Sigmoid colon (tissue), 7 donors: Measurements from ENCODE around the gene LPO. TPM values are rescaled to one million over a fixed set of nuclear protein-coding genes. Genes with fewer than 3 reads are reported as not detected.

Experiments
- DNase-seq: peaks from one replicate; pipeline ENCODE4 v3.0.0-alpha.2; 2019
- H3K27ac ChIP-seq, 4 donors: fragments of 200-600 bp; sonication (generic); one replicate each; pipeline ENCODE4 v1.5.1; 2016 to 2019; ENCODE audit warnings: mild to moderate bottlenecking in 1 of 4
- H3K27me3 ChIP-seq, 3 donors: fragments of 200-600 bp; sonication (generic); one replicate each; pipeline ENCODE4 v1.5.1; 2019; ENCODE audit warnings: mild to moderate bottlenecking in 1 of 3
- H3K36me3 ChIP-seq, 4 donors: fragments of 200-600 bp; sonication (generic); one replicate each; pipeline ENCODE4 v1.5.1; 2016 to 2019
- H3K4me1 ChIP-seq, 4 donors: fragments of 200-600 bp; sonication (generic); one replicate each; pipeline ENCODE4 v1.5.1; 2017 to 2019
- H3K4me3 ChIP-seq, 4 donors: fragments of 200-600 bp; sonication (generic); one replicate each; pipeline ENCODE4 v1.5.1; 2017 to 2019; ENCODE audit warnings: mild to moderate bottlenecking in 2 of 4, moderate library complexity in 1 of 4
- H3K9me3 ChIP-seq, 4 donors: fragments of 200-600 bp in 3 of 4; sonication (generic) in 3 of 4; one replicate each; pipeline versions ENCODE4 v1.5.1 to v1.6.1; 2013 to 2019
- EP300 ChIP-seq, 4 donors: sonication (generic); formaldehyde crosslinking; IDR thresholded peaks; one replicate each; pipeline ENCODE4 v1.6.1; 2017; ENCODE audit warnings: antibody characterized with exemption in 4 of 4
- POLR2A ChIP-seq, 2 donors: fragments of 450-650 bp; IDR thresholded peaks; one replicate each; pipeline ENCODE4 v1.6.1; 2016; ENCODE audit warnings: antibody characterized with exemption in 2 of 2, mild to moderate bottlenecking in 2 of 2, moderate library complexity in 2 of 2
- POLR2AphosphoS5 ChIP-seq, 4 donors: sonication (generic); formaldehyde crosslinking; IDR thresholded peaks; one replicate each; pipeline ENCODE4 v1.6.1; 2017; ENCODE audit warnings: antibody characterized with exemption in 4 of 4
- WGBS, 2 donors: extraction: QIAGEN DNeasy Blood & Tissue Kit; methylation state at CpG; one replicate each; pipeline ENCODE4 v1.1.7; 2013; 5-methylcytosine and 5-hydroxymethylcytosine counted together
- intact Hi-C: fragments of 100-400 bp; cut with DNase I; formaldehyde crosslinking; loops from one replicate; pipeline ENCODE4 v1.15.1; 2023
- polyA plus RNA-seq, 3 donors: library from polyadenylated mRNA; stranded (reverse); fragments of 200-250 nt; gene quantifications; one replicate each; pipeline ENCODE4 v1.2.3, GENCODE V29; 2013
- total RNA-seq, 4 donors: library from RNA; depleted of rRNA; stranded (reverse); fragments of >200 nt; gene quantifications; one replicate each; pipeline ENCODE4 v1.1.0, GENCODE V29; 2016
- TF ChIP-seq, protein P1 (sequence below), 4 experiments: fragments of 450-650 bp in 3 of 4; fragments of 200-600 bp in 1 of 4; IDR thresholded peaks; one replicate each; pipeline ENCODE4 v1.5.1; 2016 to 2019; ENCODE audit warnings: antibody characterized with exemption in 4 of 4, mild to moderate bottlenecking in 3 of 4, moderate library complexity in 2 of 4
- donor health status: healthy with polysubstance abuse.
- donor health status: Bipolar disorder and iron deficiency.
- donor health status: healthy.

The LPO gene
- total and polyA plus RNA-seq, 7 donors = not detected

DNA sequence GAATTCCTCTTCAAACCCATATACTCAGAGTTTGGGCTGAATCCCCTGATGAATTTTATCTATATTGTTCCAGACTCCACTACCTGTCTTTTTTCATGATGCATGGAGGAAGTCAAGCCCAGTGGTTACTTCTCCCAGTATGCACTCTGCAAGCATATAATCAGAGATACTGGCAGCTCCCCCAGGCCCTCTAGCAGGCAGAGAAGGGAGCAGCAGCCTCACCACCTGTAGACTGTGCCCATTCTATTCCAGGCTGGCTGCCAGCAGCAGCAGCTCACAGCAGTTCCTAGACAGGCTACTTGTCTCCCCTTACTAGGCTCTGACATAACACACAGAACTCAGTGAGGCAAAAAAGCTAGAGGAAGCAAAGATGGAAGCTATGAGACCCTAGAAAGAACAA, 22.7 kb upstream of the LPO start:
- DNase-seq = no peak
- Histone ChIP-seq H3K4me3 (no peak overlapping the region), H3K36me3 (peaks cover 7 to 63% (median 11%) of the 10 kb centered on the region in 4 donors), H3K27ac (no peak overlapping the region), H3K27me3 (no peaks in the 10 kb centered on the region), H3K9me3 (no peaks in the 10 kb centered on the region), H3K4me1 (peaks cover 0 to 11% (median 5%) of the 10 kb centered on the region in 4 donors)
- intact Hi-C loops = loop anchor here (5.0 to 10.0 kb wide), 2 partner anchors 107 to 961 kb away; partner anchors contain the start of gene MSI2
- TF ChIP-seq POLR2AphosphoS5 (IDR thresholded peaks at IDR 0.05) = no peak
- TF ChIP-seq POLR2A (IDR thresholded peaks at IDR 0.05) = no peak
- TF ChIP-seq, protein P1, sequence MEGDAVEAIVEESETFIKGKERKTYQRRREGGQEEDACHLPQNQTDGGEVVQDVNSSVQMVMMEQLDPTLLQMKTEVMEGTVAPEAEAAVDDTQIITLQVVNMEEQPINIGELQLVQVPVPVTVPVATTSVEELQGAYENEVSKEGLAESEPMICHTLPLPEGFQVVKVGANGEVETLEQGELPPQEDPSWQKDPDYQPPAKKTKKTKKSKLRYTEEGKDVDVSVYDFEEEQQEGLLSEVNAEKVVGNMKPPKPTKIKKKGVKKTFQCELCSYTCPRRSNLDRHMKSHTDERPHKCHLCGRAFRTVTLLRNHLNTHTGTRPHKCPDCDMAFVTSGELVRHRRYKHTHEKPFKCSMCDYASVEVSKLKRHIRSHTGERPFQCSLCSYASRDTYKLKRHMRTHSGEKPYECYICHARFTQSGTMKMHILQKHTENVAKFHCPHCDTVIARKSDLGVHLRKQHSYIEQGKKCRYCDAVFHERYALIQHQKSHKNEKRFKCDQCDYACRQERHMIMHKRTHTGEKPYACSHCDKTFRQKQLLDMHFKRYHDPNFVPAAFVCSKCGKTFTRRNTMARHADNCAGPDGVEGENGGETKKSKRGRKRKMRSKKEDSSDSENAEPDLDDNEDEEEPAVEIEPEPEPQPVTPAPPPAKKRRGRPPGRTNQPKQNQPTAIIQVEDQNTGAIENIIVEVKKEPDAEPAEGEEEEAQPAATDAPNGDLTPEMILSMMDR (IDR thresholded peaks at IDR 0.05) = no peak
- no peak for TF ChIP-seq EP300 (IDR thresholded peaks at IDR 0.05)

DNA sequence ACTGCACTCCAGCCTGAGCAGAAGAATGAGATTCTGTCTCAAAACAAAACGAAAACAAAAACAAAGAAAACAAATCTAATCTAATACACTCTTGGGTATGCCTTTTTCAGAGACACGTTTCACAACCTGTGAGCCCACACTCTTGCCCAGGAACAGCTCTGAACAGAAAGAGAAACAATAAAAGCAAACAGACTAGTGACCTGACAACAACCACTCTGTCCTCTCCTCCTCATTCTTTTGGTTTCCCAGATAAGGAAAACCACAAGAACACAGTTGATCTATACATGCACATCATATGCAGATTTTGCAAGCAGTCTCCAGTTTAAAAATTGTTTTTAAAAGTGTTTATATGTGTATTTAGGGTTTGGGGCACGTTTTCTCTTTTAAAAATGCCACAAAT, 20.6 kb upstream of the LPO start:
- Histone ChIP-seq H3K9me3 (no peaks in the 10 kb centered on the region), H3K36me3 (peaks cover 0 to 42% (median 4%) of the 10 kb centered on the region in 4 donors), H3K4me1 (peaks cover 0 to 11% (median 5%) of the 10 kb centered on the region in 4 donors), H3K4me3 (no peak overlapping the region), H3K27me3 (no peaks in the 10 kb centered on the region), H3K27ac (no peak overlapping the region)
- 81 to 83% methylated on average over 3 of the region's 3 CpGs for WGBS, 2 donors
- intact Hi-C loops = loop anchor here (5.0 to 10.0 kb wide), 2 partner anchors 105 to 963 kb away; partner anchors contain the start of gene MSI2
- no peak for TF ChIP-seq POLR2AphosphoS5 (IDR thresholded peaks at IDR 0.05)
- TF ChIP-seq, protein P1 (IDR thresholded peaks at IDR 0.05) = no peak
- TF ChIP-seq POLR2A (IDR thresholded peaks at IDR 0.05) = no peak
- no peak for TF ChIP-seq EP300 (IDR thresholded peaks at IDR 0.05)
- no peak for DNase-seq

DNA sequence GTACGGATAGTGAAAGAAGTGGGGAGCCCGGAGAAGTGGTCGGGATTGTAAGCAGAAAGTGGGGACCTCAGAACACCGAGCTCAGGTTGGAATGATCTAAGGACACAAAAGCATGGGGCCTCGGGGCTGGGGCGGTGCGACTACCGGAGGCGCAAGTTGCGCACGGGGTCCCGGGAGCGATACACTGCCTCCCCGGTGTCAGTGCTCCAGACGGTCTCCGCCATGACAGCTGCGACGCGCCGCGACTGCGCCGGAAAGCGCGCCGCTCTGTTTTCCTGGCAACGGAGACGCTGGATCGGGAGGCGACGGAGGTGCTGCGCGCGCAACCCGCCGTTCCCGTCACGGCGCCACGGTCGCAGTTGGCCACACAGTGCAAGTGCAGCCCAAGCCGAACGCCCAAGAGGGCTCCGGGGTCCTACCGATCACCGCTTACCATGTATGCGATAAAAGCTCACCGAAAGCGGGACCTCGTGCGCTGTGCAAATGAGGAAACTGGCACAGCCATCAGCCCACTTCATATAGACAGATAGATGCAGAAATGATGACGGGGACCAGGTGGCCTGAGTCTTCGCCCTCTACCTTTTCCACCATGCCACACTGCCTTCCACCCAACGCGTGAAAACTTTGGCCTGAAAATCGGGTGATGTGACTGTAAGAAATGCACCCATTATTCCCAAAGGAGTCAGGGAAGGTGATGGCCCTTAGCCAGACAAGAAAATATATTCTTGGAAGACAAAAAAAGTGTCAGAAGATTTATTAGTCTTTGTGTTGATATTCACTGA, 19.2 kb upstream of the LPO start, which contains the start of gene MKS1:
Gene MKS1, minus strand, starts transcription at position 249 of the 782 bp plus-strand sequence. Its CDS starts 25 bp downstream, at position 224.
- DNase-seq = peak; percentile 97
- WGBS, 2 donors = 1 to 3% methylated on average over 56 of the region's 56 CpGs
- Histone ChIP-seq H3K27ac (peak within 1 kb of the TSS; percentile 68 to 89 (median 80)), H3K27me3 (no peaks in the 10 kb centered on the region), H3K4me3 (peak within 1 kb of the TSS; percentile 62 to 82 (median 78)), H3K9me3 (no peaks in the 10 kb centered on the region), H3K4me1 (peaks cover 0 to 11% (median 5%) of the 10 kb centered on the region in 4 donors), H3K36me3 (peaks cover 0 to 28% (median 3%) of the 10 kb centered on the region in 4 donors)
- intact Hi-C loops = loop anchor here (5.0 to 10.0 kb wide), 2 partner anchors 103 to 964 kb away; partner anchors contain the start of gene MSI2
- TF ChIP-seq EP300 (IDR thresholded peaks at IDR 0.05) (no peak), POLR2AphosphoS5 (IDR thresholded peaks at IDR 0.05) (peak; percentile 12 to 86 (median 78)), POLR2A (IDR thresholded peaks at IDR 0.05) (peak in 1 of 2 donors; percentile 17)
- TF ChIP-seq, protein P1 (IDR thresholded peaks at IDR 0.05) = peak; percentile 58 to 79 (median 71)

DNA sequence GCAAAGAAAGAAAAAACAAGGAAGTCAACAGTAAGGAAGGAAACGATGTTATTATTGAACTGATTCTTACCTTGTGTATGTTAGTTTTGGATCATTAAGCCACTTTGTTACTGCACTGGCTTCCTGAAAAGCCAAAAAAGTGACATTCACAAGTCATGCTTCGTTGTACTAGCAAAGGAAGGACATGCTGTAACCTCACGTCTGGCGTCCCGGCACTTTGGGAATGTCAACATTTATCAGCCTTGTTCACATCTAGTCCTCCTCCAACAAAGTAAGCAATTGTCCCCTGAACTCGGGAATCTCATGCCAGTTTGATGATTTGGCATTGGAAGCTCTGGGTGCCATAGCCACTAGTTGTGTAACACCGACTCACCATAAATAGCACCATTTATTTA, 18.6 kb upstream of the LPO start:
- H3K36me3 ChIP-seq = peaks cover 0 to 22% (median under 1%) of the 10 kb centered on the region in 4 donors
- H3K4me3 ChIP-seq = peak overlapping the region; percentile 62 to 82 (median 78)
- intact Hi-C loops = loop anchor here (5.0 to 10.0 kb wide), 2 partner anchors 103 to 965 kb away; partner anchors contain the start of gene MSI2
- H3K9me3 ChIP-seq = no peaks in the 10 kb centered on the region
- 62 to 71% methylated on average over 7 of the region's 7 CpGs for WGBS, 2 donors
- H3K4me1 ChIP-seq = peaks cover 0 to 11% (median 5%) of the 10 kb centered on the region in 4 donors
- DNase-seq = no peak
- no peaks in the 10 kb centered on the region for H3K27me3 ChIP-seq
- no peak for TF ChIP-seq POLR2A (IDR thresholded peaks at IDR 0.05)
- no peak for TF ChIP-seq EP300 (IDR thresholded peaks at IDR 0.05)
- TF ChIP-seq, protein P1 (IDR thresholded peaks at IDR 0.05) = no peak
- peak overlapping the region; percentile 68 to 89 (median 80) for H3K27ac ChIP-seq
